Activated CD4-positive, alpha-beta T cell treated with anti-CD3 and anti-CD28 coated beads, Interleukin-2, amount 50 U/mL, for 24 hours (primary cell): ENCODE measurements around the gene SLC39A2.
"Not testable (repeated sequence)": the region's sequence is repeated elsewhere in the genome, so short reads cannot be mapped to it uniquely, and the experiment has no call there.

Source experiments
- DNase-seq, 2 donors: peaks; one replicate each; pipeline ENCODE4 v3.0.0-alpha.2; 2020; ENCODE audit warnings: low read depth in 1 of 2, low spot score in 1 of 2

SLC39A2 gene

DNA sequence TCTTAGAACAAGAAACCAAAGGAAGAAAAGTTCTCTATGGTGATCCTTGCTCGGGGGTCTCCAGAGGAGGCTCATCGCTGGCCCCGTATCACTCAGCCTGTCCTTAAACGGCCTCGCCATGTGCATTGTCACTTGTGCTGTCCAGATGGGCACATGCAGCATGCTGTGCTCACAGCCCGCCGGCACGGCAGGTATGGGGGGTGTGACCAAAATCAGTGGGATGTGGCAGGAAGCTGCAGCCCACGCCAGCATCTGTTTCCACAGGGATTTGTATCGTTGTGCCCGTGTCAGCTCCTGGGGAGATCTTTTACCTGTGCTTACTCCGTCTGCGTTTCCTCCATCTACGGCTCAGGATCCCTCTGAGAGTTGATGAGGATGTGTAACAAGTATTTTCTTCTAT lies 2.6 kb upstream of the SLC39A2 start:
- no peak for DNase-seq

DNA sequence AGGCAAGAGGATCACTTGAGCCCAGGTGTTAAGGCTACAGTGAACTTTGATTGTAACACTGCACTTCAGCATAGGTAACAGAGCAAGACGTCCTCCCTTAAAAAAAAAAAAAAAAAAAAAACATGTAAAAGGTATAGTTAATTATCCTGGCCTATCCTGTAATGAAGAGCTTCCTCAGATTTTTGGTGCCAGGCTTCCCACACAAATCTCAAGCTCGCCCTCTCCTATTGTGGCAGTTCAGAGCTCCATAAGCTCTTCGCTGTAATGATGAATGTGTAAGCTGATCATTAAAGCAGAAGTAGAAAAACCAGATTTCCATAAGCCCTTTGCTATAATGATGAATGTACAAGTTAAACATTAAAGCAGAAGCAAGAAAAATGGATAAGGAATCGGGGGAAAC lies 2.0 kb upstream of the SLC39A2 start:
- DNase-seq = no peak

DNA sequence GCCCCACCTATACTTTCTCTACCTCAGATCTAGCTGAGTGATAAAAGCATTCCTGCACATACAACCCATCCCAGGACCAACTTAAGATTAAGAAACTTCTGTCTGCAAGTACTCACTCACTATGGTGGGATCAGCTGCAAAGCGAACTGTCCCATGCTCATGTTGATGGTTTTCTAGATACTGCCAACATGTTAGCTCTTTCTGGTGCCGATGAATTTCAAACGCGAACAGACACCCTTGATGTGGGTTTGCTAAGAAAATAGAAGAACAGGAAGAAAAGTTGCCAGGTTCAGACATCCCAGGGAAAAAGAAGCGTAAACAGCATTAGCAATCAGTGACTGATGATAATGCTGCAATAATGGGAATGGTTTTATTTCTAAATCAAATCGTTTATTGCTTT lies 1.5 kb upstream of the SLC39A2 start:
- no peak for DNase-seq

DNA sequence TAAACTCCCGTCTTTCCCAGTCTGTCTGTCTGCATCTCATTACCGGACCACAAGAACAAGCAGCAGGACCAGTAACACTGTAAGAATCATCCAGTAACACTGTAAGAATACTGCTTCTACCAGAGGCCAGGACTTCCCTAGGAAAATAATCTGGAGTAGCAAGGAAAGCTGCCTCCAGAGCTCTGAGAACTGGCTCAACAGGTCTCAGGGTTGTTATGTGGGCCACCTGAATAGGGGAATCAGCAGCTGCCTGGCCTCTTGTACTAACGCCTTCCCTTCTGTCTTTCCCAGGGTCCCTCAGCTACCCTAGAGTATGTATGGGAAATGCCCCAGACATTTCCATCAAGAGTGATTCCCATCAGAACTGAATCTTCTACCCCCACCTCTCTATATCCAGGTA lies 954 bp upstream of the SLC39A2 start:
- DNase-seq = no peak

DNA sequence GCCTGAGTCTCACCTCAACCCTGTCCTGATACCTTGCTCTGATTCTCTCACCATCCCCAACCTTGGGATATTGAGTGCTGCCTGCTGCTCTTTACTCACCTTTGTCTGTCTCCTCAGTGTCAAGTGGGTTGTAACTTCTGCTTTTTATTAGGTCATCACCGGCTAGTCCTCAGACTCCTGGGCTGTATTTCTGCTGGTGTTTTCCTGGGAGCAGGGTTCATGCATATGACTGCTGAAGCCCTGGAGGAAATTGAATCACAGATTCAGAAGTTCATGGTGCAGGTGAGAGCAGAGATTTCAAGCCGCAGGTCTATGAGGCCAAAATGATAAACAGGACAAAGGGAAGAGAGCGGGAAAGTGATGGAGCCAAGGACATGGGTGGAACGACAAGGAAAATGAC lies 498 bp downstream of the SLC39A2 start:
- no peak for DNase-seq

DNA sequence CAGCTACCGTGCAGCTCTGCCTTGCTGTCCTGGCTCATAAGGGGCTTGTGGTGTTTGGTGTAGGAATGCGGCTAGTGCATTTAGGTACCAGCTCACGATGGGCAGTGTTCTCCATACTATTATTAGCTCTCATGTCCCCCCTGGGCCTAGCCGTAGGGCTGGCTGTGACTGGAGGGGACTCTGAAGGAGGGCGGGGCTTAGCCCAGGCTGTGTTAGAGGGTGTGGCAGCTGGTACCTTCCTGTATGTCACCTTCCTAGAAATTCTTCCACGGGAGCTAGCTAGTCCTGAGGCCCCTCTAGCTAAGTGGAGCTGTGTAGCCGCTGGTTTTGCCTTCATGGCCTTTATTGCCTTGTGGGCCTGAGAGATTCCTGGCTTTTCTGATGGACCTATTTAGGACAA lies 2.1 kb downstream of the SLC39A2 start:
- DNase-seq = no peak

DNA sequence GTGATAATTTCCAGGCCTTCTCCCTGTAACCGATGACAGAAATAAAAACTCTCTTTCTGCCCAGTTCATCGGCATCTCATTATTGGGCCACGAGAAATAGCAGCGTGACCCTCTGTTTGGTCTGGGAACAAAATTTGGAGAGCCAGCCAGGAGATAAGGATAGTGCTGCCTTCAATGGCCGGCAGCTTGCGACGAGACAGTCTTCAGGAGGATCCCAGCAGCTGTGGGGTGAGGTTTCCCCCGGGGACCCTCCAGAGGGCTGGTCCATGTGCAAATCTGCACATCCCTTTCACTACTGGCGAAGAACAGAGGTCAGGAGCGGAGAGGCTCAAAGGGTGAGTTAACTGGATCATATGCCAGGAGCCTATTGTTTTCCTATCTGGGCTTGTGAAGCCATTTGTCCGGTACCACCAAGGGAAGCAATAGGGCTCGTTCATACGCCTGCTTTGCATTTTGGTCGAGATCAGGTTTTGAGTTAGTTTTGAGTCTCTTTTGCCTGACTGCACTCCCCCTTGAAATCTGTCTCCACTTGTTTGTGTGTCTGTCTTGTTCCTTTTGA lies 4.8 kb downstream of the SLC39A2 start:
- no peak for DNase-seq

DNA sequence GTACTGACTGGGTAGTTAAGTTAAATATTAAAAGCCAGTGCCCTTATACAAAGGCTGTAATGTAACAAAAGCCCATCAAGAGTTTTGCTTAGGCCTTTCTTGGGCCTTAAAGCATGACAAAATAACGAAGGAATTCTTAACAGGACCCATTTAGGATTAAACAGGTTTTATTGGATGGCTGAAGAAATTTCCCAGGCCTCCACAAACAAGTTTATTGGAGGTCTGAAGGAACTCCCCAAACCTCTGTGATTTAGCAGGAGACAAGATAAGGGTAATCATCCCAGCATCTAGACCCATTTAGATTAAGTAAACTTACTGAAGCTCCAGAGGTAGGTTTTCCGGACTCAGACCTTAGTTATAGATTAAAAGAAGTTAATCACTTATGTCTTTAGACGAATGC lies 10.6 kb downstream of the SLC39A2 start:
- DNase-seq = not testable (repeated sequence)

DNA sequence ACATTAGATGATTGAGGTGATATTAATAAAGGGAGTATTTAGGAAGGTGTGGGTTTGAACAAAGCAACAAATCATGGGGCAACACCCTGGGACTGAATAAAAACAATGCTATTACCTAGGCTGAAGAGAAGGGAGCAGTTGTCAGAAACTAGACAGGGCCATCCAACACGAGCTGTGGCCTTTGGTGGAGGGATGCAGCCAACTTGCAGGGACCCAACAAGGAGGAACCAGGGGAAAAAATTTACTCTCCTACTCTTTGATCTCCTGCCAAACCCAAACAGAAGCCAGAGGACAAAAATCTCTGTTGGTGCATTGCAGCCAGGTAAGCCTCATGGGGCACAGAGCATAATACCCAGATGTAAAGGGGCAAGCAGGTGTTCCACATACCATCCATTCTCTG lies 12.0 kb downstream of the SLC39A2 start:
- DNase-seq = no peak

DNA sequence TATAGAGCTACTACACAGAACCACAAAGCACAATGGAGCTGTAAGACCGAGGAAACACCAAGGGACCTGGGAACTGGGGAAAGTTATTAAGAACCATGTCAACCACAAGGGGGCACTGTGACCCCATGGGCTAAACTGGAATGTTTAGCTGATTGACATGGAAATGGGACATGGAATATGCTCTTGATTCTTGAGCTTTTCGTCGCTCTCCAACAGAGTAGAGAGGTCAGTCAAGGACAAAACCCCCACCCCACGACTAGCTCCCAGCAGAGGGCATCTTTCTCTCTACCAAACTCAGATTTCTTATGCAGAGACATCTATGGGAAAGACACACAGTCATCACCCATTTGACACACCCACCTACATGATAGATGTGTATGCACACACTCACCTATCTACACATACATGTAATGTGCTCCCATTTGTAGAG lies 15.7 kb downstream of the SLC39A2 start:
- peak; percentile 72 to 81 for DNase-seq

DNA sequence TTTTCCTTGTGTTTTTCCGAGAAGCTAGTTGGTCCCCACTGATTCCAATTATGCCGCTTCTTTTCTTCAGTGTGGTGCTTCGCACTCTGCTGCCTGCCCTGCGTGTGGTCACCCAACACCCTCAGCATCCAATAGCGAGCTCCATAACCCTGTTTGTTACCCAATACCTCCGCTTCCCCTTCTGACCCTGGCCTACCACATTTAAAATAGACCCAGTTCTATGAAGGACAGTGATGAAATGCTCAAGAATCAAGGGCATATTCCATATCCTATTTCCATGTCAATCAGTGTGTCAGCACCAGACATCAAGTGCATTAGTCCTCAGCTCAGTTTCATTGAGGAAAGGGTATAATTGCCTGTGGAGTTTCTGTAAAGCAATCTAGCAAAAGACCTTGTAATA lies 16.2 kb downstream of the SLC39A2 start:
- no peak for DNase-seq

DNA sequence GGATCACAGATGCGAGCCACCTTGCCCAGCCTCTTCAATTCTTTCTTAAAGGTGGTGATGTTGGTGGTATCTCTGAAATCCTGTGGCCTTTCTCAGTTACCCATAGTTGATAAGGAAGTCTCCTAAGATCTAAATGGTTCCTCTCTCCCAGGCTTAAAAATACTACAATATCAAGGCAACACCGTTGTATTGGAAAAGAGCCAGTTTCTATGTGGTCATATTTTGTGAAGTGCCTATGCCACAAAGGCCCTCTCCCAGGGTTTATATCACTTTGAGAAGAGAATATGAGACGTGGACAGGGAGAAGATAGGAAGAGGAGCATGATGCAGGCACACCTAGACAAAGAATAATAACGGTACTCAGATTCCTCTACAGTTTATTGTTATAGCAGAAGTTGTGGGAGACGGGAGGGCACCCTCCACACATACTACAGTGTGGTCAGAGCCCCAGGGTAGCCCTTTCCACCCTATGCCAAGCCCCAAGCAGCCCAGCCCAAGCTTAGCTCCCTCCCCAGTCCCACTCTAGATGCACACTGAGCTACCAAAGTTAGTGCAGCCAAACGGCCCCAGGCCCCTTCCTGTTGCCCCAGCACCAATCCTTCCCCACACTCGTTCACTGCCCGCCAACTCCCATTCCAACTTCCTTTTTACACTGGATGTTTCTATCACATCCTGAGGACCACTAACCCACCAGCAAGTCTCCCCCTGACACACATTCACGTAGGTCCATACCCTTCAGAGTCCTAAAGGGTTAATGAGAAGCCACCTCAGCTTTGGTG lies 17.5 kb downstream of the SLC39A2 start:
- no peak for DNase-seq

DNA sequence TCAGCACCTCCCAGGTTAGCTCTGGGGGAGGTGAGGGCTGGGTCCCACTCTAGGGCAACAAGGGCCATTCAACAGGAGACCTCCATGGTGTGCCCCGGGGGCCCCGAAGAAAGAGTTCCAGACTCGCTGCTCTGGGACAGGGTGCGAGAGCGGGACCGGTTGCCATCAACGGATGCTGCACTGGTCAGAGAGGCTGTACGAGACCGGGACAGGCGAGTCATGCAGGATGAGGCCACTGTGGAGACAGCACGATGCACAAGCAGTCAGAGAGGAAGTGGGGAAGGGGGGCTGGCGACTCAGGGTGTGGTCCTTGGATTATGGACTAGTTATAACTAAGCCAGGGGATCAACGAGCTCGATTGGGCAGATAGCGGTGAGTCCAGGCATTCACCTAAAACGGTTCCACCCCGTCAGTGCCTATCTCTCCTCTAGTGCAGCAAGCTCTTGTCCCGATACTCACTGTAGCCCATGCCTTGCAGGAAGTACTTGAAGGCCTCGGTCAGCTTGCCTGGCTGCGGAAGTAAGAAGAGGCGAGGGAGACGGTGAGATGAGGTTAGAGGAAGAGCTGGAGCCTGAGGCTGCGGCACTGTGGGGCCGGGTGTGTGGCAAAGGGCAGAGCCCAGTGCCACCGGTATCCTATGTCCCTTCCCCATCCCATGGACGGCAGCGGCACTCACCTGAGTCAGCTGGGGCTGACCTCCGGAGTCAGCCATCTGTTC lies 18.6 kb downstream of the SLC39A2 start:
- DNase-seq = no peak

DNA sequence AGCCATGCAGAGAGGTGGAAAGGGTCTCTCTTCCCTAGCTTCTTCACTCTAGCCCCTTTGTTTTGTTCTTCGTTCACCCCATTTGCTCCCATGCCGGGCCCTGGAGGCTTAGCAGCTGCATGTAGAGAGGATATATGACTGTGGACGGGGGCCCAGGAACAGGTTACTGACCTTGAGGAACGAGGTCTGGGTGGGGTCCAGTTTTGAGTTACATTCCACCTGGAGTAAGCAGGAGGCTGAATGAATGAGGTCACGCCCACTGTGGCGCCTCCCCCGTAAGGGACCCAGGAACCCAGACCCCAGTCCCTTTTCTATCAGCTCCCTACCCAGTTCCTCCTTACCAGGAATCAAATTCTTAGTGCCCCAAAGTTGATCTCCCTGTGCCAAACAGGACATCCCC lies 19.2 kb downstream of the SLC39A2 start:
- DNase-seq = no peak

DNA sequence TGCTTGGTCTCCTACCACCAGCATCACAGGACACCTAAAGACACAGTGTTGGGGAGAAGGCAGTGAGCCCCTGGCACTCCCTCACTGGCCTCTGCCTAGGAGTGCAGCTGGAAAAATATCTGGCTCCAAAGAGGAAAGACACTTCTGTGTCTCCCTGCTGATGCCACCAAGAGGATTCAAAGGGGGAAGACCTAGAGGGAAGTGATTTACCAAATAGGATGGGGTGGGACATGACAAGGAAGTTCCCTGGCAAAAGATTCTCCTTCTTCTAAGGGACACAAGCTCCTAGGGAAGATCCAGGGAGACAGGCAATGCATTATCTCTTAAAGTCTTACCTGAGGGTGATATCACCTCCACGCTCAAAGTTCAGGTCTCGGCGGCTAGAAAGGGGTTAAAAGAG lies 19.7 kb downstream of the SLC39A2 start:
- no peak for DNase-seq

DNA sequence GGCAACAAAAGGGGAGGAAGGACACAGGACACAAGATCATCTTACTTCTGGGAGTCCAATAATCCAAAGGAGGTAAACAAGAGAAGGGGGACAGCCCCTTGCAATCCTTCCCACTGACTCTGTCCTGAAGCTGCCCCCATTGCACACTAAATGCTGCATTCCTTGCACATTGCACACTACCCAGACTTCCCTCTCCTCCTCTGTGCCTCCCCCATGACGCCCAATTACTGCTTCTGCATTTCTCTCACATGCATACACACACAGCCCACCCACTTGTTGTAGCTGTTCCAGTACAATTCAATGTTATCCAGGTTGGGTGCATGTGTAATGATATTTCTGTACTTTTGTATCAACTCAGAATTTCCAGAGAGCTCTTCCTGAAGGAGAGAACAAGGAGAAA lies 20.3 kb downstream of the SLC39A2 start:
- DNase-seq = no peak

DNA sequence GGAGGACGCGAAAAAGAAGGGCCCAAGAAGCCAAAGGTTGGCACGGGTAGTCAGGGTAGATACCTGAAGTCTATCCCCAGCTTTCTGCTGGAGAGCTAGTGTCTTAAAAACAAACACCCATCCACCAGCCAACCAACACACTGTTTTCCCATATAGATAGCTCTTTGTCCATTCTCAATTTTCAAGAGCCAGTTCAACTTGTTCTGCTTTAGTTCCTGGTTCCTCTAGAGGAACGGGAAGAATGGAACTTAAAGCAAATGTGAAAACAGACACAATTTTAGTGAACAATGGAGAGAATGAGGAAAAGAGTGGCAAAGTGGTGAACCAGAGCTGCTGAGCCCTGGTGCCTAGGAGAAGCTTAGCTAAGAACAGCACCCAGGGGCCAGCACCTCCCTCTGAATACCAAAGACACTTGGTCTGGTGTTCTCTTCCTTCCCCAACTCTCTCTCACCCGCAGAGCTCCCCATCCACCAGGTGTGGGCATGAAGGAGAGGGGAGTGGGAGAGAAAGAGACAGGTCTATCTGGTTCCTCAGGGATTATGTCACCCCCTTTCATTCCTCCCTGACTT lies 22.0 kb downstream of the SLC39A2 start:
- no peak for DNase-seq

DNA sequence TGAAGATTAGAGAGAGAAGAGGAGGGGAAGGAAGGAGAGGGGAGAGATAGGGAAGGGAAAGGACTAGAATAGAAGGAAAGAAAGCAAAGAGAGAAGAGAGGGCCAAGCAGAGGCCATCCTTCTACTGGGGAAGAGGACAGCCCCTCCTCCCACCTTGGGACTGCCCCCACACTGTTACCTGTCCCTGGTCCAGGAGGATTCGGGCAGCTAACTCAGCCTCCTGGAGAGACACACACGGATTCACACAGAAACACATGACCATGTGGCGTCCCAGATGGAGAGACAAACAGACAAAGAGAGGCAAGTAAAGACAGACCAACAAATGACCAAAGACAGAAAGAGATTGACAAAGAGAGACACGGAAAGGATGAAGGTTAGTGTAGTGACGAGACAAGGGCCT lies 23.6 kb downstream of the SLC39A2 start:
- DNase-seq = no peak

DNA sequence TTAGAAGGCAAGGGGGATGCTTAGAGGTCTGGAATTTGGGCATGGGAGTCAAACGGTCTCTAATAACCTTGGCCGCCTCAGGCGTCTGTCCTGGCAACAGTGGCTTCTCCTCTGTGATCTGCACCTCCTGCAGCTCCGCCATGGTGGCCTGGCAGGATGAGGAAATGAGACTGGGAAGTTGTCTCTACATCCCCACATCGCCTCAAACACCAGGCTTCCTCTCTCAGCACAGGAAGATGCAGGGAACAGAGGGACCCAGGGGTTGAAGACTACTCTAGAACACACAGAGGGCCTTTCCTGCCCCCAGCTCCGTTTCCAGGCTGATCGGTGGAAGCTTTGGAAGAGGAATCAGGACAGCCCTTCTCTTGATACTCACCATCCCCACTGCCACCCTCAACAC lies 24.1 kb downstream of the SLC39A2 start:
- no peak for DNase-seq

DNA sequence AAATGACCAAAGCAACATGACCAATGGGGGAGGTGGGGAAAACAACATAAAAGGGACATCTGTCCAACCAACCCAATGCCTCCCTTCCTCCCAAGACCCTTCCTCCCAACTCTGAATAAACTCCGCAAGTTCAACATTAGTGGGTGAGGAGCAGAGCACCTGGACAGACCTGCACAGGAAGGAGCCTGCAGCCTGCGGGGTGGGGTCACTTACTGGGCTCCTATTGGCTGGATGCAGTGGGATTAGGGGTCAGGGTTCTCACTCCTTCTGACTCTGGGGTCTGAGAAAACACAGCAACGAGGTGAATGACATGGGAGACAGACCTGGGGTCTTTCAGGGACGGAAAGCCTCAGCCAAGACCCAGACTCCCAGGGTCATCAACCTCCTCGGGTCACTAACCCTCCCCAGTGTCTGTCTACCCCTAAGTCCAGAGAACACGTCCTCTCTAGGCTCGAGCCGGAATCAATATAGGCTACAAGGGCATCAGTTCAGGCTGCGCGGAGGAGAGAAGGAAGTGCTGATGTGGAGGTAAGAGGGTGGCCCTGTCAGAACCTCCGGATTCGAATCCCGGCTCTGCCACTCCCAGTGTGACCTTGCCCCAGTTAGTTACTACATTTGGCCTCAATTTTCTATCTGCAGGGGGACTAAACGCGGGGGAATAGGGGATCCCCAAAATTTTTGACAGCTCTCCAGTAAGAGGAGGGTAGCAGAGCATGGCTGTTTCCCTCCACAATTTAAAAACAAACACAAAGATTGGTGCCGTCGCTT lies 24.9 kb downstream of the SLC39A2 start:
- DNase-seq = no peak

DNA sequence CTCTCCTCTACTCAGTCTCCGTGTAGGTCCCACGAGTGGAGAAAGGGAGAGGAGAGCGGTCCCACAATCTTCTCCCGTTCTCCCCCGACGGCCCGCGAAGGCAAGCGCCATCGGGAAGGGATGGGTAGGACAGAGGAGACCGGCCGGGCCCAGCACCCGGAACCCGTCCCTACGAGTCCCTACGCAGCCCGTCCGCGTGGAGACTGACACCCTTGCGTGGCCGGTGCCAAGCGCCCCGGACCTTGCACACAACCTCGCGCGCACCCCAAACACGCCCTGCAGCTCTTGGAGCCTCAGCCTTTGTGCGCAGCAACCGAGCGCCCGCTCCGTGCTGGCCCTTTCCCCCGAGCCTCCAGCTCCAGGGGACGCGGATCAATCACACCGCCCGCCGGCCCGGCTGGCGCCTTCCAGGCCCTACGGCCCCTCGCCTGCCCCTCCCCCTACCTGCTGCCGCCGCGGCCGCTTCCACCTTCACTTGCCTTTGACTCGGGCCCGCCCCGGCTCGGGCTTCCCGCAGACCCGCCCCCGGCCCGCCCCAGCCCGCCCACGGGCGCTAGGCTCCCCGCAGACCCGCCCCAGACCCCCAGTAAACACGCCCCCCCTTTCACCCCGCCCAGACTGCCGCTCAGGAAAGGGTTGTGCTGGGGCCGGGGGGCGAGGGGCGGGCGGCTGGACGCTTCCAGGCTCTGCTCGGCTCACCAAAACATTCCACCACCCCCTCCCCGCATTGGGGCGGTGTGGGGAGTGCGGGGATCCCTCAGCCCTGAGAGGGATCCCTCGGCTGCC lies 25.7 kb downstream of the SLC39A2 start, which contains the start of gene NDRG2:
TSS of gene NDRG2 (minus strand) at position 477 of the 786 bp plus-strand sequence. CDS start 1,746 bp downstream, outside the sequence.
- peak; percentile 25 to 28 for DNase-seq
